ENCODE measurements around the gene YPEL1. TPM values are rescaled to one million over a fixed set of nuclear protein-coding genes. Genes with fewer than 3 reads are reported as not detected.

YPEL1 gene
- total and polyA plus RNA-seq, 2 of the 13 experiments (the other 11 are each of a cell fraction or from before 2014, with no cell fraction given): 0.33 to 2.5 TPM

- in situ Hi-C loops (cut with HindIII; ENCODE audit: extremely low pct_ligation_motif_present, low pct_unique_long_range_greater_than_20kb) (no loop called here), intact Hi-C loops (cut with micrococcal nuclease; ENCODE audit: unreplicated experiment) (no loop called here)
- Histone ChIP-seq H3K4me1 (ENCODE audit: insufficient read depth, low read length) (no peaks in the 10 kb centered on the region), H3K27me3 (ENCODE audit: control insufficient read depth in 1 of 2, insufficient read depth in 2 of 2, low read length in 2 of 2) (no peaks in the 10 kb centered on the region; a peak in 1 of 5 replicates), H3K27ac (ENCODE audit: extremely low read length, insufficient read depth, low read length) (no peak overlapping the region), H3K9me3 (ENCODE audit: low read length) (no peaks in the 10 kb centered on the region), H2AFZ (ENCODE audit: low read length) (no peak overlapping the region), H3K4me2 (ENCODE audit: low read depth, low read length) (no peak overlapping the region), H4K20me1 (ENCODE audit: insufficient read depth, low read length) (no peaks in the 10 kb centered on the region), H3K79me2 (ENCODE audit: insufficient read depth, low read length) (no peaks in the 10 kb centered on the region), H3K4me3 (replicated peaks in 1 of 3; ENCODE audit: insufficient read depth in 1 of 3, low read depth in 2 of 3, low read length in 3 of 3) (no peak overlapping the region), H3K36me3 (replicated peaks in 1 of 2; ENCODE audit: control insufficient read depth in 1 of 2, insufficient read depth in 2 of 2, low read length in 2 of 2) (peaks cover 32 to 79% of the 10 kb centered on the region in 2 experiments; a peak in 4 of 5 replicates), H3K9ac (ENCODE audit: insufficient read depth, low read depth, low read length) (no peak overlapping the region)
- no TSS peak for BruUV-seq (replicated peaks)
- no peak for ATAC-seq
- whole genome bisulfite sequencing (ENCODE audit: low lambda C conversion rate): no CpG with 5 or more reads among the region's 8 CpGs
- DNase-seq (ENCODE audit: low spot score): no peak
- no peak for TF ChIP-seq ZNF337 (CRISPR knock-in tag; IDR thresholded peaks at IDR 0.05; ENCODE audit: borderline replicate concordance, low read depth)
- TF ChIP-seq AGO2 (optimal IDR thresholded peaks at IDR 0.05; ENCODE audit: low read depth, low read length): peak; percentile 48
- no peak for FAIRE-seq
- ChIA-PET POLR2A (no interaction called here), CTCF (ENCODE audit: low intra/inter-chr PET ratio, low total read pairs) (no interaction called here)
Measured at GRCh38 chr22:21685164-21685513, 50.5 kb downstream of the YPEL1 start.

GRCh38 chr22:21684492-21685163 is 51.0 kb downstream of the YPEL1 start:
- no TSS peak for BruUV-seq (replicated peaks)
- POLR2A ChIA-PET: interaction anchor here (1.0 kb wide), 1 partner anchor 19 kb away, joined by 4 read pairs; the partner anchor contains the start of gene PPIL2
- Histone ChIP-seq H3K27me3 (ENCODE audit: control insufficient read depth in 1 of 2, insufficient read depth in 2 of 2, low read length in 2 of 2) (no peaks in the 10 kb centered on the region; a peak in 1 of 5 replicates), H3K27ac (ENCODE audit: extremely low read length, insufficient read depth, low read length) (no peak overlapping the region), H4K20me1 (ENCODE audit: insufficient read depth, low read length) (no peaks in the 10 kb centered on the region), H3K79me2 (ENCODE audit: insufficient read depth, low read length) (no peaks in the 10 kb centered on the region), H3K4me2 (ENCODE audit: low read depth, low read length) (no peak overlapping the region), H2AFZ (ENCODE audit: low read length) (no peak overlapping the region), H3K9ac (ENCODE audit: insufficient read depth, low read depth, low read length) (no peak overlapping the region), H3K4me1 (ENCODE audit: insufficient read depth, low read length) (no peaks in the 10 kb centered on the region), H3K9me3 (ENCODE audit: low read length) (no peaks in the 10 kb centered on the region), H3K36me3 (replicated peaks in 1 of 2; ENCODE audit: control insufficient read depth in 1 of 2, insufficient read depth in 2 of 2, low read length in 2 of 2) (peaks cover 33 to 76% of the 10 kb centered on the region in 2 experiments; a peak in 4 of 5 replicates), H3K4me3 (replicated peaks in 1 of 3; ENCODE audit: insufficient read depth in 1 of 3, low read depth in 2 of 3, low read length in 3 of 3) (no peak overlapping the region)
- in situ Hi-C loops (cut with HindIII; ENCODE audit: extremely low pct_ligation_motif_present, low pct_unique_long_range_greater_than_20kb): no loop called here
- ATAC-seq (no peak), DNase-seq (ENCODE audit: low spot score) (no peak), FAIRE-seq (no peak)
- TF ChIP-seq REL (CRISPR knock-in tag; conservative IDR thresholded peaks at IDR 0.05): no peak
- no peak for TF ChIP-seq ZNF510 (CRISPR knock-in tag; IDR thresholded peaks at IDR 0.05; ENCODE audit: low read depth)
- intact Hi-C loops (cut with micrococcal nuclease; ENCODE audit: unreplicated experiment): no loop called here
- CTCF ChIA-PET (ENCODE audit: low intra/inter-chr PET ratio, low total read pairs): no interaction called here
- 98% methylated on average over 17 of the region's 19 CpGs for WGBS (ENCODE audit: low lambda C conversion rate)

Data from HepG2 (cell line).